NCI-H1048 (cell line): Measurements from ENCODE around the gene RDX.

Experiments
- DNase-seq: peaks from one replicate; lab custom pipeline; 2025; lab: John Stamatoyannopoulos, UW

The RDX gene

GRCh38 chr11:110128161-110128560 is 168.3 kb downstream of the RDX start:
- no peak for DNase-seq

GRCh38 chr11:110126936-110127335 is 169.5 kb downstream of the RDX start:
- DNase-seq, result no peak

GRCh38 chr11:110125632-110126031 is 170.8 kb downstream of the RDX start:
- DNase-seq, result no peak
